GM23338 (cell line): Measurements from ENCODE around the gene ALG14.

Experiments
- CREB1 ChIP-seq: fragments of 250-450 bp; sonication (Bioruptor Pico); IDR thresholded peaks from 2 replicates; pipeline ENCODE4 v1.5.0; 2020; ENCODE audit warnings: low read depth, mild to moderate bottlenecking, moderate library complexity
- CTCF ChIP-seq, 2 experiments: fragments of 200-600 bp in 1 of 2; sonication (generic) in 1 of 2; conservative IDR thresholded peaks; 2 replicates each; pipeline versions ENCODE4 v1.5.1 to v1.6.1; 2016 to 2017; ENCODE audit warnings: antibody characterized with exemption in 2 of 2, low read depth in 2 of 2, mild to moderate bottlenecking in 2 of 2, moderate library complexity in 1 of 2
- EZH2 ChIP-seq: fragments of 200-600 bp; sonication (generic); IDR thresholded peaks from one replicate; pipeline ENCODE4 v1.8.0; 2017; ENCODE audit warnings: antibody characterized with exemption, mild to moderate bottlenecking, low read depth; ENCODE audit not compliant: unreplicated experiment
- EZH2phosphoT487 ChIP-seq: fragments of 200-600 bp; sonication (generic); IDR thresholded peaks from one replicate; pipeline ENCODE4 v1.8.1; 2018; ENCODE audit warnings: antibody characterized with exemption; ENCODE audit not compliant: unreplicated experiment
- JUNB ChIP-seq: IDR thresholded peaks from one replicate; pipeline ENCODE4 v1.6.1; 2016; ENCODE audit warnings: antibody characterized with exemption; ENCODE audit not compliant: unreplicated experiment
- POLR2AphosphoS5 ChIP-seq: IDR thresholded peaks from 2 replicates; pipeline ENCODE4 v1.6.1; 2016; ENCODE audit warnings: antibody characterized with exemption, low read depth
- REST ChIP-seq: IDR thresholded peaks from one replicate; pipeline ENCODE4 v1.6.1; 2018; ENCODE audit warnings: antibody characterized with exemption; ENCODE audit not compliant: unreplicated experiment

GRCh38 chr1:95040032-95040525 is 32.7 kb downstream of the ALG14 start:
- no peak for TF ChIP-seq REST
- TF ChIP-seq CTCF (conservative IDR thresholded peaks at IDR 0.05; ENCODE audit: low read depth in 2 of 2): no peak
- TF ChIP-seq JUNB: no peak
- TF ChIP-seq EZH2: no peak
- no peak for TF ChIP-seq POLR2AphosphoS5
- TF ChIP-seq CREB1: no peak
- TF ChIP-seq EZH2phosphoT487: no peak
